Renal cortex interstitium (tissue), 11 donors: ENCODE data around the gene BRAT1. TPM values are rescaled to one million over a fixed set of nuclear protein-coding genes. Genes with fewer than 3 reads are reported as not detected.

Source experiments
- DNase-seq, 11 donors: peaks; one replicate each; pipeline ENCODE4 v3.0.0-alpha.2; 2013; ENCODE audit warnings: low read depth in 9 of 11, low spot score in 4 of 11; ENCODE audit errors: extremely low read depth in 1 of 11
- polyA plus RNA-seq, 3 donors: library from polyadenylated mRNA; unstranded; fragments of 120-200 nt; gene quantifications; one replicate each; pipeline ENCODE4 v1.2.1, GENCODE V29; 2013; ENCODE audit not compliant: insufficient read length in 3 of 3

BRAT1 gene
- polyA plus RNA-seq, 3 donors: 21.5 to 37.7 (median 36.2) TPM

- DNase-seq: peak in 5 of 11 donors; percentile 60 to 81 (median 65)
These were observed 59.7 kb downstream of the BRAT1 start for GRCh38 chr7:2495418-2496299.

GRCh38 chr7:2494191-2495130, 60.9 kb downstream of the BRAT1 start:
- no peak for DNase-seq

GRCh38 chr7:2493205-2494164, 61.8 kb downstream of the BRAT1 start:
- no peak for DNase-seq

- no peak for DNase-seq
These were observed 63.3 kb downstream of the BRAT1 start for GRCh38 chr7:2492038-2492437.

GRCh38 chr7:2490181-2490651, 65.1 kb downstream of the BRAT1 start:
- DNase-seq: no peak

- DNase-seq: no peak
These were observed 66.6 kb downstream of the BRAT1 start for GRCh38 chr7:2488681-2489080.

- DNase-seq: no peak
These were observed 67.1 kb downstream of the BRAT1 start for GRCh38 chr7:2488272-2488645.

Other genes starting within 250 kb of the BRAT1 start
- 10 to 100 TPM; 34.7 to 40.9 (median 37.3) TPM for gene SNX8, start 241.1 kb downstream of the BRAT1 start, polyA plus RNA-seq
- gene EIF3B, start 200.7 kb downstream of the BRAT1 start, polyA plus RNA-seq: 100 to 1,000 TPM; 156 to 174 (median 160) TPM
- gene CHST12, start 151.9 kb downstream of the BRAT1 start, polyA plus RNA-seq: 10 to 100 TPM in 2 of 3 donors, 1 to 10 TPM in 1; 7.7 to 13.6 (median 11.8) TPM
- gene GRIFIN, start 79.1 kb downstream of the BRAT1 start, polyA plus RNA-seq: not detected
- gene LFNG, start 35.8 kb downstream of the BRAT1 start, polyA plus RNA-seq: 10 to 100 TPM; 24.1 to 37.5 (median 36.7) TPM
- gene IQCE, start 3.5 kb upstream of the BRAT1 start, polyA plus RNA-seq: 10 to 100 TPM; 19.7 to 26.2 (median 24.2) TPM
- 100 to 1,000 TPM in 2 of 3 donors, 10 to 100 TPM in 1; 79.0 to 142 (median 131) TPM for gene TTYH3, start 76.5 kb upstream of the BRAT1 start, polyA plus RNA-seq
- gene AMZ1, start 132.7 kb upstream of the BRAT1 start, polyA plus RNA-seq: under 1 TPM; 0.19 to 0.50 (median 0.27) TPM